IgD-negative memory B cell (primary cell): ENCODE results near the gene CLEC16A. TPM values are rescaled to one million over a fixed set of nuclear protein-coding genes. Genes with fewer than 3 reads are reported as not detected.

Experiments
- H3K27ac Mint-ChIP-seq, 3 donors: one replicate each; pipeline ENCODE4 v1.8.0; 2020 to 2022; ENCODE audit warnings: mild to moderate bottlenecking in 3 of 3, mixed read lengths in 3 of 3, moderate library complexity in 1 of 3
- H3K27me3 Mint-ChIP-seq: one replicate; pipeline ENCODE4 v1.8.0; 2021; ENCODE audit warnings: mixed read lengths
- H3K36me3 Mint-ChIP-seq: one replicate; pipeline ENCODE4 v1.8.0; 2020; ENCODE audit warnings: mild to moderate bottlenecking, mixed read lengths
- H3K4me1 Mint-ChIP-seq, 3 donors: one replicate each; pipeline ENCODE4 v1.8.0; 2020 to 2022; ENCODE audit warnings: mixed read lengths in 3 of 3, mild to moderate bottlenecking in 1 of 3
- H3K4me3 Mint-ChIP-seq, 4 donors: one replicate each; pipeline ENCODE4 v1.8.0; 2020 to 2022; ENCODE audit warnings: mild to moderate bottlenecking in 4 of 4, mixed read lengths in 4 of 4, moderate library complexity in 3 of 4
- H3K9me3 Mint-ChIP-seq, 3 donors: one replicate each; pipeline ENCODE4 v1.8.0; 2020 to 2021; ENCODE audit warnings: mixed read lengths in 3 of 3, mild to moderate bottlenecking in 1 of 3
- polyA plus RNA-seq: library from polyadenylated mRNA; unstranded; fragments of 300-500 nt; fragmentation: Illumina TruSeq; gene quantifications from one replicate; pipeline ENCODE4 v1.2.3, GENCODE V29; 2021

The CLEC16A gene
- polyA plus RNA-seq, 1 donor from 2014 or later = 21.1 TPM

DNA sequence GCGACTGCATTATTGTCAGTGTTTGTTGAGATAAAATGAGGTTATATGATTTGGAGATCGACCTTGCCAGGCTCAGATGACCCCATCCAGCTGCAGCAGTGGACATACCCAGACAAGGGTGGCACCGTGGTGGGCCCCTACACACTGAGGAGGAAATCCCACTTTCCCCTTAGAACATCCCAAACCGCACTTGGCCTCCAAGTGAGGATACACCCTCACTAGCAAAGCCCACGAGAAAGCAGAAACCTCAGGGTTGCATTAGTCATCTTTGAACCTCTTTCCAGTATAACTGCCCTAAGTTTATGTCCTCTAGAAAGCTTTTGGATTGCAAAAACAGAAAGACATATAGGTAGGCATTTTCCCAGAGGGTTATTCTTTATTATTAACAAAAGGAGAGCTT, 101.5 kb downstream of the CLEC16A start:
- Mint-ChIP-seq H3K4me3 (no peak overlapping the region), H3K4me1 (no peaks in the 10 kb centered on the region), H3K9me3 (no peaks in the 10 kb centered on the region), H3K27ac (no peak overlapping the region), H3K27me3 (no peaks in the 10 kb centered on the region), H3K36me3 (peaks cover 7% of the 10 kb centered on the region)

- peaks cover 0 to under 1% (median 0%) of the 10 kb centered on the region in 3 donors for H3K4me1 Mint-ChIP-seq
- no peaks in the 10 kb centered on the region for H3K9me3 Mint-ChIP-seq
- H3K27me3 Mint-ChIP-seq = no peaks in the 10 kb centered on the region
- H3K36me3 Mint-ChIP-seq = peaks cover 2% of the 10 kb centered on the region
- H3K4me3 Mint-ChIP-seq = no peak overlapping the region
- H3K27ac Mint-ChIP-seq = no peak overlapping the region
Measured at GRCh38 chr16:11046382-11046931, 102.1 kb downstream of the CLEC16A start.

- no peaks in the 10 kb centered on the region for H3K27me3 Mint-ChIP-seq
- peaks cover 3 to 7% (median 4%) of the 10 kb centered on the region in 3 donors for H3K4me1 Mint-ChIP-seq
- no peak overlapping the region for H3K4me3 Mint-ChIP-seq
- no peak overlapping the region for H3K27ac Mint-ChIP-seq
- peaks cover 2% of the 10 kb centered on the region for H3K36me3 Mint-ChIP-seq
- no peaks in the 10 kb centered on the region for H3K9me3 Mint-ChIP-seq
Measured at GRCh38 chr16:11047057-11047456, 102.7 kb downstream of the CLEC16A start.

GRCh38 chr16:11047939-11048800, 103.8 kb downstream of the CLEC16A start:
- peaks cover 6% of the 10 kb centered on the region for H3K36me3 Mint-ChIP-seq
- H3K4me3 Mint-ChIP-seq = no peak overlapping the region
- H3K27ac Mint-ChIP-seq = no peak overlapping the region
- H3K9me3 Mint-ChIP-seq = no peaks in the 10 kb centered on the region
- peaks cover 6 to 15% (median 13%) of the 10 kb centered on the region in 3 donors for H3K4me1 Mint-ChIP-seq
- H3K27me3 Mint-ChIP-seq = no peaks in the 10 kb centered on the region

DNA sequence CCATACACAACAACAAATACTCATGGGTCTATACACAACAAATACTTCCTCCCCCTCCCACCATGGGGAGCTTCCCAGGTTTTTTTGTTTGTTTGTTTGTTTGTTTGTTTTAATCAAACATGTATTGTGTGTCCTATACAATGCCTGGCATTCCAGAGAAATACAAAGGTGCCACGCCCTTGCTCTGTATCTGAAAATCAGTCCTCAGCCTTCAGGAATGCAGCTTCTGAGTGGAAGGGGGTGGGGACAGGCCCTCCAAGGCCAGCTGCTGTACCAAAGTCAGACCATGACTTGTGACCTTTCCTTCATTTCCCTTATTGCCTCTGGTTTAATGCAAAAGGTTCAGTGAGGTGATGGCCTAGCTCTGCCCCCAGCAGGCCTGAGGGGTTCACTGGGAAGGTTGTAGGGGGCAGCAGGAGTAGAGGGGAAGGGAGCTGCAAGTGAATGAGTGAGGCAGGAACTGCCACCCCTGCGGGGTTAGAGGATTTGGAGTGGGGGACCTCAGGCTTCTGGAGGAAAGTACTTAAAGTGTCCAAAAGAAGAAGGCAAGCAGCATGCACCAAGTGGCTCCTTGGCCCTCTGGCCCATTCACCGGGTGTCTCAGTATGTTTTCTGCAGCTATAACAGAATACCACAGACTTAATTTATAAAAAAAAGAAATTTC, 105.2 kb downstream of the CLEC16A start:
- Mint-ChIP-seq H3K4me3 (no peak overlapping the region), H3K4me1 (peaks cover 6 to 15% (median 13%) of the 10 kb centered on the region in 3 donors), H3K9me3 (no peaks in the 10 kb centered on the region), H3K27ac (no peak overlapping the region), H3K36me3 (peaks cover 6% of the 10 kb centered on the region), H3K27me3 (no peaks in the 10 kb centered on the region)

DNA sequence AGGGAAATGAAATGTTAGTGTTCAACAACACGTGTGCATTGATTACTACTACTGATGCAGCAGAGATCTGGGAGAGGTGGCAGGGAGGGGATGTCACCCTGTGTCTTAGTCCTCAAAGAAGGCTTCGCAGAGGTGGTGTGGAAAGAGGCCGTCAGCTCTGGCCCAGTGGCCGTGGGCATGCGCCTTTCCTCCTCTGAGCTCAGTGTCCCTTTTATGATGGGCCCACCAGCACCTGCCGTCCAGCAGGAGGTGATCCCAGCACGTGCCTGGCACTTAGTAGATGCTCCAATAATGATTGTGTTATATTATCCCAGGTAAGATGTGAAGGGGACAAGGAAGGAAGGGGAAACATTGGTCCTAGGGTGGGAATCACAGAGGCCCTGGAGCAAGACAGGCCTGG, 106.2 kb downstream of the CLEC16A start:
- no peaks in the 10 kb centered on the region for H3K27me3 Mint-ChIP-seq
- no peak overlapping the region for H3K4me3 Mint-ChIP-seq
- peaks cover 11% of the 10 kb centered on the region for H3K36me3 Mint-ChIP-seq
- peaks cover 6 to 15% (median 15%) of the 10 kb centered on the region in 3 donors for H3K4me1 Mint-ChIP-seq
- no peak overlapping the region for H3K27ac Mint-ChIP-seq
- no peaks in the 10 kb centered on the region for H3K9me3 Mint-ChIP-seq

DNA sequence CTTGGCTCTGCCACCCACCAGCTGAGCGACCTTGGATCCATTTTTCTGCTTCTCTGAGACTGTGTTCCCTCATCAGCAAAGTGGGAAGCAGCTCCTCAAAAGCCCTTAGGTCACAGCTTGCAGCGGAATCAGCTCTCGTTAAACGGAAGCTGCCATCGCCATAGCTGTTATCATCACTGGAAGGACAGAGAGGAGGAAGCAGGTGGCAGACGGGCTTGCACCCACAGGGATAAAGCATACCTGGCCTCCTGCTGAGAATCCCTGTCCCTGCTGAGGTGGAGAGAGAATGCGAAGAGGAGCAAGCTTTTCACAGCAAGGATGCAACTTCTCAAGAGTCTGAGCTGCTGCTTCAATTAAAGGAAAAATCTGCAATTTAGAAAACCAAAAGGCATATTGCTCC, 106.6 kb downstream of the CLEC16A start:
- H3K4me3 Mint-ChIP-seq = no peak overlapping the region

DNA sequence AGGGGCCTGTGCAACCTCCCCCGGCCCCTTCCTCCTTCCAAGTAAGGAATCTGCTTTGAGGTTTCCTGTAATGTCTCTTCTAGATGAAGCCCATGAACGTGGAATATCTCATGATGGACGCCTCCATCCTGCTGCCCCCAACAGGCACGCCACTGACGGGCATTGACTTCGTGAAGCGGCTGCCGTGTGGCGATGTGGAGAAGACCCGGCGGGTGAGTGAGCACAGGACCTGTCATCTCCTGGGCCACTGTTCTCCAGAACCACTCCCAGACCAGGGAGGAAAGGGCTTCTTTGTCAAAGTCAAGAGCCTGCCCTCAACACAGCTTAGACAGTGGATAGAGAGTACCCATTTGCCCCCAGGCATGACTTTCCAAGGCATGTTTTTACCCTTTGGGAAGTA, 107.1 kb downstream of the CLEC16A start:
- Mint-ChIP-seq H3K4me3 (peak overlapping the region in 1 of 4 donors; percentile 80), H3K4me1 (peaks cover 6 to 15% (median 15%) of the 10 kb centered on the region in 3 donors), H3K9me3 (no peaks in the 10 kb centered on the region), H3K27me3 (no peaks in the 10 kb centered on the region), H3K36me3 (peaks cover 11% of the 10 kb centered on the region), H3K27ac (no peak overlapping the region)

More for the DNA sequence above, 106.6 kb downstream of the CLEC16A start:
- Mint-ChIP-seq H3K36me3 (peaks cover 11% of the 10 kb centered on the region), H3K27ac (no peak overlapping the region), H3K27me3 (no peaks in the 10 kb centered on the region), H3K4me1 (peaks cover 6 to 15% (median 15%) of the 10 kb centered on the region in 3 donors), H3K9me3 (no peaks in the 10 kb centered on the region)

DNA sequence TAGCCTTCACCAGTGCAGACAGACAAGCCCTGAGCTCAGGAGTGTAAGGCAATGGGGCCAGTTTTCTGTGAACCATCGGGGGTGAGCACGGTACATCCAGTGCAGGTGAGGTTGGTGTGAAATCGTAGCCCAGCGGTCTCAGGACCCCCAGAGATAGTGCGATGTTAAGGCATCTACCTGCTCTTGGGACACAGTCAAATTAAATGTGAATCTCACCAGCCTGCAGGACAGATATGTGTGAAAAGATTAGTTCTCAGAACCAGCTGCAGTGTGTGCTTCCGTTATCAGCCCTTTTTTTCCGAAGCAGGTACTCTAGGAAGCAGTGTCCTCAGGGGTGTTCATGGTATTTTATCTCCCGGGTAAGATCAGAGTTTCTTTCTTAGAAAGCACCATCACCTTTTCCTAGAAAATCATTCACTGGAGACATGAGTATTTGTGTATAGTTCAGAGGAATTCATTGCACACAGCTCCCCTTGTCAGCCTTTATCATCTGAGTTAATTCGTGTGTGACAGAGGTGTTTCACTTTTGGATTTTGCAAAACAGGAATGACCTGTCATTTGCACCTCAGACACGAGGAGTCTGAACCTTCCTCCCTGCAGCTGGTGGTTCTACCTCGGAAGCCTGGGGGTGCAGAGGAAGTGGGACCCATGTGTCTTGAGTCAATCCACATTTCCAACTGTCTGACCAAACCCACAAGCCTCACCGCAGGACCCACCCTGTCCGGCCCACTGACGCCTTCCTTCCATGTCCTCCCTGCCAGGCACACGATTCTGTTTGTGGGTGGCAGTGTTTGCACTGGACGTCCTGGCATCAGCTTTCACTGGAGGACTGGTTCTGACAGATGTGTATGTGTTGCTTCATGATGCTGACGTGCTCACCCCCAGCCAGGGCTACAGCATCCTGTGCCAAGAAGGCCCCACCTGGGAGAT, 107.8 kb downstream of the CLEC16A start:
- Mint-ChIP-seq H3K27me3 (no peaks in the 10 kb centered on the region), H3K9me3 (no peaks in the 10 kb centered on the region), H3K27ac (peak overlapping the region in 2 of 3 donors; percentile 11 to 94), H3K4me3 (peak overlapping the region in 1 of 4 donors; percentile 80), H3K36me3 (peaks cover 14% of the 10 kb centered on the region), H3K4me1 (peaks cover 6 to 15% (median 15%) of the 10 kb centered on the region in 3 donors)

GRCh38 chr16:11053916-11054460, 109.6 kb downstream of the CLEC16A start:
- H3K4me1 Mint-ChIP-seq = peaks cover 6 to 15% (median 15%) of the 10 kb centered on the region in 3 donors
- H3K9me3 Mint-ChIP-seq = no peaks in the 10 kb centered on the region
- no peaks in the 10 kb centered on the region for H3K27me3 Mint-ChIP-seq
- H3K27ac Mint-ChIP-seq = no peak overlapping the region
- H3K36me3 Mint-ChIP-seq = peaks cover 12% of the 10 kb centered on the region
- H3K4me3 Mint-ChIP-seq = no peak overlapping the region

- H3K27ac Mint-ChIP-seq = no peak overlapping the region
- H3K9me3 Mint-ChIP-seq = no peaks in the 10 kb centered on the region
- H3K36me3 Mint-ChIP-seq = peaks cover 17% of the 10 kb centered on the region
- peaks cover 6 to 15% (median 15%) of the 10 kb centered on the region in 3 donors for H3K4me1 Mint-ChIP-seq
- H3K27me3 Mint-ChIP-seq = no peaks in the 10 kb centered on the region
- no peak overlapping the region for H3K4me3 Mint-ChIP-seq
Measured at GRCh38 chr16:11056090-11056992, 112.0 kb downstream of the CLEC16A start.

GRCh38 chr16:11056993-11057649, 112.8 kb downstream of the CLEC16A start:
- Mint-ChIP-seq H3K27ac (no peak overlapping the region), H3K4me3 (no peak overlapping the region), H3K4me1 (peaks cover 2 to 10% (median 7%) of the 10 kb centered on the region in 3 donors), H3K36me3 (peaks cover 18% of the 10 kb centered on the region), H3K27me3 (no peaks in the 10 kb centered on the region), H3K9me3 (no peaks in the 10 kb centered on the region)
